SU-DHL-6 (cell line): Measurements from ENCODE around the gene CPVL.

Experiments used
- H2AFZ ChIP-seq: fragments of 200-600 bp; sonication (generic); 2 replicates; pipeline ENCODE4 v1.6.1; 2014; ENCODE audit warnings: low read depth, mild to moderate bottlenecking, moderate library complexity, mixed read lengths, antibody characterized with exemption, low read length; ENCODE audit not compliant: severe bottlenecking
- H3F3A ChIP-seq: fragments of 200-600 bp; shearing (Covaris generic); 2 replicates; pipeline ENCODE4 v1.6.0; 2016; ENCODE audit warnings: antibody characterized with exemption, mild to moderate bottlenecking; ENCODE audit not compliant: insufficient read depth
- H3K27ac ChIP-seq: fragments of 200-600 bp; sonication (generic); 2 replicates; pipeline ENCODE4 v1.5.1; 2016; ENCODE audit warnings: low read depth, mild to moderate bottlenecking, low read length, moderate library complexity, mixed read lengths
- H3K27me3 ChIP-seq: fragments of 200-600 bp; sonication (generic), shearing (Covaris generic); 2 replicates; pipeline ENCODE4 v1.6.0; 2014; ENCODE audit warnings: mild to moderate bottlenecking, low read length
- H3K36me3 ChIP-seq: fragments of 200-600 bp; sonication (generic); 2 replicates; pipeline ENCODE4 v1.6.1; 2014; ENCODE audit warnings: mild to moderate bottlenecking, low read length, mixed read lengths
- H3K4me2 ChIP-seq: fragments of 300-600, 200-600 bp; shearing (Covaris generic), sonication (generic); 2 replicates; pipeline ENCODE4 v1.6.0; 2014; ENCODE audit warnings: low read length, low read depth, mild to moderate bottlenecking; ENCODE audit not compliant: poor library complexity, severe bottlenecking
- H3K4me3 ChIP-seq: fragments of 200-600 bp; sonication (generic); 2 replicates; pipeline ENCODE4 v1.5.1; 2014; ENCODE audit warnings: antibody characterized with exemption, low read length, mild to moderate bottlenecking, mixed read lengths; ENCODE audit not compliant: insufficient read depth, poor library complexity, severe bottlenecking
- H3K79me2 ChIP-seq: fragments of 200-600 bp; sonication (generic); 2 replicates; pipeline ENCODE4 v1.6.1; 2014; ENCODE audit warnings: mild to moderate bottlenecking, low read length, moderate library complexity; ENCODE audit not compliant: insufficient read depth
- H3K9ac ChIP-seq: fragments of 200-600 bp; sonication (generic); 2 replicates; pipeline ENCODE4 v1.7.0; 2014; ENCODE audit warnings: mild to moderate bottlenecking, low read length
- H3K9me2 ChIP-seq: fragments of 200-600 bp; sonication (generic); replicated peaks from 2 replicates; pipeline ENCODE4 v1.6.1; 2014; ENCODE audit warnings: low read length; ENCODE audit not compliant: insufficient read depth
- H3K9me3 ChIP-seq: fragments of 200-600 bp; sonication (generic); 2 replicates; pipeline ENCODE4 v1.6.1; 2014; ENCODE audit warnings: low read length, mixed read lengths; ENCODE audit not compliant: insufficient read depth
- H4K20me1 ChIP-seq: fragments of 200-600 bp; sonication (generic); 2 replicates; pipeline ENCODE4 v1.6.1; 2014; ENCODE audit warnings: low read depth, mild to moderate bottlenecking, antibody characterized with exemption, low read length, moderate library complexity, mixed read lengths
- CTCF ChIP-seq: fragments of 200-600 bp; sonication (generic); IDR thresholded peaks from one replicate; pipeline ENCODE4 v1.5.1; 2017; ENCODE audit warnings: antibody characterized with exemption, mild to moderate bottlenecking, low read length, moderate library complexity; ENCODE audit not compliant: insufficient read depth, poor library complexity, severe bottlenecking
- EZH2phosphoT487 ChIP-seq: fragments of 200-600 bp; sonication (generic), shearing (Covaris generic); conservative IDR thresholded peaks from 2 replicates; pipeline ENCODE4 v1.6.1; 2018; ENCODE audit warnings: mild to moderate bottlenecking, antibody characterized with exemption, low read length, moderate library complexity, mixed read lengths

The CPVL gene

GRCh38 chr7:29190349-29191045 is 44.2 kb upstream of the CPVL start:
- Histone ChIP-seq H3K36me3 (no peaks in the 10 kb centered on the region), H3K4me2 (no peak overlapping the region)

GRCh38 chr7:29189743-29190201 is 43.4 kb upstream of the CPVL start:
- Histone ChIP-seq H3K9me3 (no peaks in the 10 kb centered on the region), H4K20me1 (no peaks in the 10 kb centered on the region), H2AFZ (no peak overlapping the region), H3K79me2 (no peaks in the 10 kb centered on the region), H3K4me2 (no peak overlapping the region), H3K36me3 (no peaks in the 10 kb centered on the region), H3K27ac (no peak overlapping the region), H3K9me2 (no peaks in the 10 kb centered on the region), H3K4me3 (no peak overlapping the region), H3K27me3 (no peaks in the 10 kb centered on the region), H3F3A (no peaks in the 10 kb centered on the region), H3K9ac (no peak overlapping the region)
- TF ChIP-seq CTCF = peak; percentile 98
- TF ChIP-seq EZH2phosphoT487 = no peak

More at GRCh38 chr7:29190349-29191045, 44.2 kb upstream of the CPVL start:
- no peaks in the 10 kb centered on the region for H3K9me2 ChIP-seq
- no peaks in the 10 kb centered on the region for H3K27me3 ChIP-seq
- H3K9me3 ChIP-seq = no peaks in the 10 kb centered on the region
- no peaks in the 10 kb centered on the region for H3K79me2 ChIP-seq
- no peak overlapping the region for H3K9ac ChIP-seq
- H2AFZ ChIP-seq = no peak overlapping the region
- H4K20me1 ChIP-seq = no peaks in the 10 kb centered on the region
- H3K27ac ChIP-seq = no peak overlapping the region
- H3K4me3 ChIP-seq = no peak overlapping the region
- TF ChIP-seq CTCF (no peak), EZH2phosphoT487 (no peak)
- H3F3A ChIP-seq = no peaks in the 10 kb centered on the region

- Histone ChIP-seq H3K9me2 (no peaks in the 10 kb centered on the region), H3K27ac (no peak overlapping the region), H2AFZ (no peak overlapping the region), H3K9ac (no peak overlapping the region), H3K4me3 (no peak overlapping the region), H3K79me2 (no peaks in the 10 kb centered on the region), H3K9me3 (no peaks in the 10 kb centered on the region), H4K20me1 (no peaks in the 10 kb centered on the region), H3F3A (no peaks in the 10 kb centered on the region), H3K27me3 (no peaks in the 10 kb centered on the region), H3K4me2 (no peak overlapping the region), H3K36me3 (no peaks in the 10 kb centered on the region)
- TF ChIP-seq EZH2phosphoT487 (no peak), CTCF (no peak)
Measured at GRCh38 chr7:29185613-29186012, 39.3 kb upstream of the CPVL start.
